Measurements from ENCODE around the gene GNG4. TPM values are rescaled to one million over a fixed set of nuclear protein-coding genes. Genes with fewer than 3 reads are reported as not detected.
"Not testable (repeated sequence)": the region's sequence is repeated elsewhere in the genome, so short reads cannot be mapped to it uniquely, and the experiment has no call there.

GNG4 gene
- total RNA-seq, 1 donor, result under 0.01 TPM

DNA sequence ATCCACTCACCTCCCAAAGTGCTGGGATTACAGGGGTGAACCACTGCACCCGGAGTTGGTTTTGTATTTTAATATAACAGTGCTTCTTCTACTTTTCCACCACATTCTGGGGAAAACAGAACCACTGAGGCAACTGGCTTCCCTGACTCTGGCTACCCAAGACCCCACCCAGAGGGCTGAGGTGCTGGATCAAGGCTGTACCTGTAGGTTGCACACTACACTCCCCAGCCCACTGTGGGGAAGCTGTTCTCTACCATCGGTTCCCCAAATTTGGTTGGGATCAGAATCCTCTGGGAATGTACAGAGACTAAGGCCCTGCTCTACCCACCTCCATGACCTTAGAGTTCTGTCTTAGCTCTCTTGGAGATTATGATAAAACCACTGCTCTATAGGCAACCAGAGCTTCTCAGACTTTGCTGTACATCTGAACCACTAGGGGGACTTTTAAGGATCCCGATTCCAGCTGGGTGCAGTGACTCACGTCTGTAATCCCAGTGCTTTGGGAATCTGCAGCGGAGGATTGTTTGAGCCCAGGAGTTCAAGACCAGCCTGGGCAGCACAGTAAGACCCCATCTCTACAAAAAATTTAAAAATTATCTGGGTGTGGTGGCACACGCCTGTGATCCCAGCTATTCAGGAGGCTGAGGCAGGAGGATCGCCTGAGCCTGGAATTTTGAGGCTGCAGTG is 51.6 kb downstream of the GNG4 start:
- Histone ChIP-seq H2AFZ (ENCODE audit: low read length) (no peak overlapping the region), H3K27ac (ENCODE audit: low read depth, low read length) (no peak overlapping the region), H3K27me3 (ENCODE audit: insufficient read depth, low read length) (no peaks in the 10 kb centered on the region), H3K4me1 (ENCODE audit: insufficient read depth, low read length) (no peaks in the 10 kb centered on the region), H4K20me1 (ENCODE audit: insufficient read depth, low read length) (no peaks in the 10 kb centered on the region), H3K4me3 (ENCODE audit: insufficient read depth, low read length) (no peak overlapping the region), H3K9me3 (ENCODE audit: low read depth, low read length) (no peaks in the 10 kb centered on the region), H3K4me2 (ENCODE audit: insufficient read depth, low read length) (no peak overlapping the region), H3K36me3 (ENCODE audit: insufficient read depth, low read length) (no peaks in the 10 kb centered on the region), H3K79me2 (ENCODE audit: insufficient read depth, low read length) (no peaks in the 10 kb centered on the region)
- TF ChIP-seq, protein P1, sequence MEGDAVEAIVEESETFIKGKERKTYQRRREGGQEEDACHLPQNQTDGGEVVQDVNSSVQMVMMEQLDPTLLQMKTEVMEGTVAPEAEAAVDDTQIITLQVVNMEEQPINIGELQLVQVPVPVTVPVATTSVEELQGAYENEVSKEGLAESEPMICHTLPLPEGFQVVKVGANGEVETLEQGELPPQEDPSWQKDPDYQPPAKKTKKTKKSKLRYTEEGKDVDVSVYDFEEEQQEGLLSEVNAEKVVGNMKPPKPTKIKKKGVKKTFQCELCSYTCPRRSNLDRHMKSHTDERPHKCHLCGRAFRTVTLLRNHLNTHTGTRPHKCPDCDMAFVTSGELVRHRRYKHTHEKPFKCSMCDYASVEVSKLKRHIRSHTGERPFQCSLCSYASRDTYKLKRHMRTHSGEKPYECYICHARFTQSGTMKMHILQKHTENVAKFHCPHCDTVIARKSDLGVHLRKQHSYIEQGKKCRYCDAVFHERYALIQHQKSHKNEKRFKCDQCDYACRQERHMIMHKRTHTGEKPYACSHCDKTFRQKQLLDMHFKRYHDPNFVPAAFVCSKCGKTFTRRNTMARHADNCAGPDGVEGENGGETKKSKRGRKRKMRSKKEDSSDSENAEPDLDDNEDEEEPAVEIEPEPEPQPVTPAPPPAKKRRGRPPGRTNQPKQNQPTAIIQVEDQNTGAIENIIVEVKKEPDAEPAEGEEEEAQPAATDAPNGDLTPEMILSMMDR (IDR thresholded peaks at IDR 0.05; ENCODE audit: extremely low read depth, low read depth, low read length), result peak; percentile 68
- peak; percentile 96 for DNase-seq (ENCODE audit: insufficient read length, low spot score, missing footprints)

GRCh38 chr1:235595079-235595478 is 54.5 kb downstream of the GNG4 start:
- no peak overlapping the region for H2AFZ ChIP-seq (ENCODE audit: low read length)

GRCh38 chr1:235594281-235594895 is 55.2 kb downstream of the GNG4 start:
- H2AFZ ChIP-seq (ENCODE audit: low read length); H3K79me2 ChIP-seq (ENCODE audit: insufficient read depth, low read length); H3K4me2 ChIP-seq (ENCODE audit: insufficient read depth, low read length); H3K4me3 ChIP-seq (ENCODE audit: insufficient read depth, low read length); H3K9me3 ChIP-seq (ENCODE audit: low read depth, low read length); H3K27me3 ChIP-seq (ENCODE audit: insufficient read depth, low read length); DNase-seq (ENCODE audit: insufficient read length, low spot score, missing footprints); H3K4me1 ChIP-seq (ENCODE audit: insufficient read depth, low read length); H3K36me3 ChIP-seq (ENCODE audit: insufficient read depth, low read length); H4K20me1 ChIP-seq (ENCODE audit: insufficient read depth, low read length); H3K27ac ChIP-seq (ENCODE audit: low read depth, low read length): not testable (repeated sequence)

More at GRCh38 chr1:235595079-235595478, 54.5 kb downstream of the GNG4 start:
- no peaks in the 10 kb centered on the region for H3K36me3 ChIP-seq (ENCODE audit: insufficient read depth, low read length)
- H3K27me3 ChIP-seq (ENCODE audit: insufficient read depth, low read length), result no peaks in the 10 kb centered on the region
- H3K79me2 ChIP-seq (ENCODE audit: insufficient read depth, low read length), result no peaks in the 10 kb centered on the region
- TF ChIP-seq, protein P1 (IDR thresholded peaks at IDR 0.05; ENCODE audit: extremely low read depth, low read depth, low read length), result no peak
- H3K9me3 ChIP-seq (ENCODE audit: low read depth, low read length), result no peaks in the 10 kb centered on the region
- no peak overlapping the region for H3K4me3 ChIP-seq (ENCODE audit: insufficient read depth, low read length)
- no peak overlapping the region for H3K27ac ChIP-seq (ENCODE audit: low read depth, low read length)
- DNase-seq (ENCODE audit: insufficient read length, low spot score, missing footprints), result no peak
- H3K4me2 ChIP-seq (ENCODE audit: insufficient read depth, low read length), result no peak overlapping the region
- no peaks in the 10 kb centered on the region for H3K4me1 ChIP-seq (ENCODE audit: insufficient read depth, low read length)
- H4K20me1 ChIP-seq (ENCODE audit: insufficient read depth, low read length), result no peaks in the 10 kb centered on the region

- Histone ChIP-seq H3K4me3 (ENCODE audit: insufficient read depth, low read length) (peak overlapping the region; percentile 12), H3K4me2 (ENCODE audit: insufficient read depth, low read length) (peak overlapping the region; percentile 62), H3K79me2 (ENCODE audit: insufficient read depth, low read length) (no peaks in the 10 kb centered on the region), H2AFZ (ENCODE audit: low read length) (peak overlapping the region; percentile 50), H3K36me3 (ENCODE audit: insufficient read depth, low read length) (no peaks in the 10 kb centered on the region), H3K9me3 (ENCODE audit: low read depth, low read length) (no peaks in the 10 kb centered on the region), H3K4me1 (ENCODE audit: insufficient read depth, low read length) (peaks cover 9% of the 10 kb centered on the region), H4K20me1 (ENCODE audit: insufficient read depth, low read length) (no peaks in the 10 kb centered on the region), H3K27ac (ENCODE audit: low read depth, low read length) (peak overlapping the region; percentile 58), H3K27me3 (ENCODE audit: insufficient read depth, low read length) (peaks cover 13% of the 10 kb centered on the region)
- peak; percentile 94 for DNase-seq (ENCODE audit: insufficient read length, low spot score, missing footprints)
- TF ChIP-seq, protein P1 (IDR thresholded peaks at IDR 0.05; ENCODE audit: extremely low read depth, low read depth, low read length), result no peak
Observed at GRCh38 chr1:235588916-235589515, 60.6 kb downstream of the GNG4 start.

All from osteoblast (primary cell).